ENCODE results near the gene GFI1.
"Not testable (repeated sequence)": the region's sequence is repeated elsewhere in the genome, so short reads cannot be mapped to it uniquely, and the experiment has no call there.

DNA sequence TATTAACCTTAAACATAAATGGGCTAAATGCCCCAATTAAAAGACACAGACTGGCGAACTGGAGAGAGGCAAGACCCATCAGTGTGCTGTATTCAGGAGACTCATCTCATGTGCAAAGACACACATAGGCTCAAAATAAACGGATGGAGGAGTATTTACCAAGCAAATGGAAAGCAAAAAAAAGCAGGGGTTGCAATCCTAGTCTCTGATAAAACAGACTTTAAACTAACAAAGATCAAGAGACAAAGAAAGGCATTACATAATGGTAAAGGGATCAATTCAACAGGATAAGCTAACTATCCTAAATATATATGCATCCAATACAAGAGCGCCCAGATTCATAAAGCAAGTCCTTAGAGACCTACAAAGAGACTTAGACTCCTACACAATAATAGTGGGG lies 45.2 kb upstream of the GFI1 start:
- TF ChIP-seq, protein P1, sequence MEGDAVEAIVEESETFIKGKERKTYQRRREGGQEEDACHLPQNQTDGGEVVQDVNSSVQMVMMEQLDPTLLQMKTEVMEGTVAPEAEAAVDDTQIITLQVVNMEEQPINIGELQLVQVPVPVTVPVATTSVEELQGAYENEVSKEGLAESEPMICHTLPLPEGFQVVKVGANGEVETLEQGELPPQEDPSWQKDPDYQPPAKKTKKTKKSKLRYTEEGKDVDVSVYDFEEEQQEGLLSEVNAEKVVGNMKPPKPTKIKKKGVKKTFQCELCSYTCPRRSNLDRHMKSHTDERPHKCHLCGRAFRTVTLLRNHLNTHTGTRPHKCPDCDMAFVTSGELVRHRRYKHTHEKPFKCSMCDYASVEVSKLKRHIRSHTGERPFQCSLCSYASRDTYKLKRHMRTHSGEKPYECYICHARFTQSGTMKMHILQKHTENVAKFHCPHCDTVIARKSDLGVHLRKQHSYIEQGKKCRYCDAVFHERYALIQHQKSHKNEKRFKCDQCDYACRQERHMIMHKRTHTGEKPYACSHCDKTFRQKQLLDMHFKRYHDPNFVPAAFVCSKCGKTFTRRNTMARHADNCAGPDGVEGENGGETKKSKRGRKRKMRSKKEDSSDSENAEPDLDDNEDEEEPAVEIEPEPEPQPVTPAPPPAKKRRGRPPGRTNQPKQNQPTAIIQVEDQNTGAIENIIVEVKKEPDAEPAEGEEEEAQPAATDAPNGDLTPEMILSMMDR (conservative IDR thresholded peaks at IDR 0.05): not testable (repeated sequence)
- not testable (repeated sequence) for TF ChIP-seq ZFX (IDR thresholded peaks at IDR 0.05)
